Fibroblast of gingiva (primary cell): ENCODE results near the gene CXXC1.
"Not testable (repeated sequence)": the region's sequence is repeated elsewhere in the genome, so short reads cannot be mapped to it uniquely, and the experiment has no call there.

Experiments
- DNase-seq: peaks from one replicate; pipeline ENCODE4 v3.0.0-alpha.2; 2011; ENCODE audit warnings: low read depth

The CXXC1 gene

DNA sequence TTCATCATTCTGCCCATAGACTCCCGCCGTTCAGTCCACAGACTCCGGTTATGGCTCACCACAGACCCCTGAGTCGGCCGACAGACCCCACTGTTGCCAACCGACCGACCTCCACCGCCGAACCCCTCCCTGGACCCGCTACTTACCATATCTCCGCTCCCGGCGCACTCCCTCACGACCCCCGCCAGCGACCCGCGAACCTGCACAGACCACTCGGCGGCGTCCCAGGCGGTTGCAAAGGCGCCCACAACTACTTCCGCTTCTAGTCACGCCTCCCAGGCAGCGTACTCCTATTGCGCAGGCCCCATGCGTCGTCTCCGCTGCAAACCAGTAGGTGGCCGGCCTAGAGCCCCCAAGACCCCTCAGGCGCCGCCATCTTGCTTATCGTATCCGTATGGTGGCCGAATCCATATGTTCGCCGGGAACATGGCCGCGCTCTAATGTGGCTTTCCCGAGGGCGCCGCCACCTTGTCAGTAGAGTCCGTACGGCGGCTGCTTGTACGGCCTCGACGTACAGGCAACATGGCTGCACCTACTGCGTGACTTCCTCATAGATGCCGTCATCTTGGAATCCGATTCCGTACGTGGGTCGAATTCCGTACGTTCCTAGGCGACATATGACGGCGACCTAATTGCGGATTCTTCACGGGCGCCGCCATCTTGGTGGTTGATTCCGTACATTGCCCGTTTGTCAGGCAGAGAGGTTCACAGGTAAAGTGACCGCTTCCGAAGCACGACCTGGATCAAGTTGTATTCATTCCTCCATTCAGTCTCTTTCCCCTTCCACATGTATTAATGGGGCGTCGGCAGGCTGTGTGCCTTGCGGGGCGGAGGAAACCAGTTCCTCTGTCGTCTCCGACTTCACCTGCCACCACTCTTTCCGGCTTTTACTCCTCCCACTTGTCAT is at the start of gene CXXC1:
TSS of gene CXXC1 (minus strand) at position 252 of the 907 bp plus-strand sequence. CDS start at position 149, 103 bp downstream.
- peak; percentile 100 for DNase-seq

- no peak for DNase-seq
Observed at GRCh38 chr18:50334546-50335152, 47.2 kb upstream of the CXXC1 start.

DNA sequence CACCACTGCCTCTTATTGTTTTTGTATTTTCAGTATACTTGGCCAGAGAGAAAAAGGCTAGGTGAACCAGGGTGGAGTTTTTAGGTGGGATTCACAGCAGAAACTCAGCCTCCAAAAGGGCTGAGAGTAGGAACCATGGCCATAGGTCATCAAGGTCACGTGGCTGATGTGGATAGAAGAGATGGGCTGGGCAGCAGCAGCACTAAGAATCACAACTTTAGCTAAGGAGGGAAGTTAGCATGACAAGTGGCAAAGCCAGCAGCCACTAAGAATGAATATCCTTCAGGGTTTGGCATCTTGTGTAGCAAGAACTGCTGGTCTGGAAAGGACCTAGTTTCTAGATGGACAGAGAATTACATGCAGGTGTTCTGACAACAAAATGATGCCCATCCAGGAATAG is 44.2 kb upstream of the CXXC1 start:
- DNase-seq = no peak

DNA sequence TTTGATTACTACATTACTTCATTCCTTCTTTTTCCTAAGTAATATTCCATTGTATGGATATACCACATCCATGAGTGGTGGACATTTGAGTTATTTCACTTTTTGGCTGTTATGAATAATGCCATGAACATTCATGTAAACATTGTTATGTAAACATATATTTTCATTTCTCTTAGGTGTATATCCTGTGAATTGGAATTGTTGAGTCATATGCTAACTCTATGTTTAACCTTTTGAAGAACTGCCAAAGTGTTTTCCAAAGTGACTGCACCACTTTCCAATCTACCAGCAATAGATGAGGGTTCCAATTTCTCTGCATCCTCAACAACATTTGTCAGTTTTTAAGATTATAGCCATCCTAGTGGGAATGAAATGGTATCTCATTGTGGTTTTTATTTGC is 42.7 kb upstream of the CXXC1 start:
- no peak for DNase-seq

DNA sequence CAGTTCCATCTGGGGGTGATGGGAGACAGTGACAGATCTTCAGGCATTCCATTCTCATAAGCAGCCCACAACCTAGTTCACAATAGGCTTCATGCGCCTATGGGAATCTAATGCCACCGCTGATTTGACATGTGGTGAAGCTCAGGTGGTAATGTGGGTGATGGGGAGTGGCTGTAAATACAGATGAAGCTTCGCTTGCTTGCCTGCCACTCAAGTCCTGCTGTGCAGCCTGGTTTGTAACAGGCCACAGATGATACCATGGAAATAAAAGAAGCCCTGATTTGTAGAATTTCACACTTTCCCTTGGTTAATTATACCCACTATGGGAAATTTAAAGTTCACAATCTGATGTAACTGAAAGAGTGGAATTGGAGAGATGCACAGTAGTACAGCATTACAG is 40.5 kb upstream of the CXXC1 start:
- no peak for DNase-seq

DNA sequence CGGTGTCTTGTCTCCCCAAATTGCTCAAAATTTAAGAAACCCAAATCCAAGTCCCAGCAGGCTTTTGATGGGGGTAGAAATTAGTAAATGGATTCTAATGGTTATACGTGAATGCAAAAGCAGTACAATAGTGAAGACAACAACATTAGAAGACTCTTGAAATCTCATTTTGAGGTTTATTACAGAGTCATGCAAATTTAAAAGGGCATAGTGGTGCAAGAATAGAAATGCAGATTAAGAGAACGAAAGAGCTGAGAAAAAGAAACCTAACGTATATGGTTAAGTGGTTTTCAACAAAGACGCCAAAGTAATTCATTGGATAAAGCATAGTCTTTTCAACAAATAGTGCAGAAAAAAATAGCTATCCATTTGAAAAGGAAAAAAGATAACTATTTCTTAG is 33.2 kb upstream of the CXXC1 start:
- no peak for DNase-seq

DNA sequence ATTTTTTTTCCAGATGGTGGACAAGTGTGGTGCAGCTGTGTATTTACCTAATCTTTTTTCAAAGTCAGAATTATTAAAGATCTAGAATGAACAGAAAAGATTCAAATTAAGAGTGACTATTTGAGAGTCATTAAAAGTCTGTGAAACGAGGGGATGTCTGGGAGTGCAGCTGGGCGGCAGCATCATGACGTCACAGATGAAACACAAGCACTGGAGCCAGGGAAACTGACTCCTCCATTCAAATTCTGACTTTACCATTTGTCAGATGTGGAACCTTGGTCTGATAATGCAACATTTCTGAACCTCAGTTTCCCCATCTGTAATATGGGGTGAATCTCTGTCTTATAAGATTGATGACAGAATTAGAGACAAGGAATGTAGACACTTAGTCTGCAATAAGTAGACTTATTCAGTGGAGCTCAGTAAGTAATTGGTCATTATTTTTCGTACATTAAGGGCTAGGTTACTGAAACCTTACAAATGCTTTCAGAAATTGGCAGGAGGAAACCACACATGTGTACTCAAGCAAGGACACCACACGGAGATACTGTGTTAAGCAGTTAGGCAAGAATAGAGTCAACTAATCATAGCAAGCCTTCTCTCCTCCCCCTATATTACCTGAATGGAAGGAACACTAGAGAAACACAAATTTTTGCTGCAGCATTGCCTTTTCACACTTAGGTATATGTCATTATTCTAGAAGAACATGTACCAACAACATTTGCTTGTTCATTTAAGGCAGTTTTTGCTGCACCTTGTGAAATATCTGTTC is 27.8 kb upstream of the CXXC1 start:
- DNase-seq = no peak

DNA sequence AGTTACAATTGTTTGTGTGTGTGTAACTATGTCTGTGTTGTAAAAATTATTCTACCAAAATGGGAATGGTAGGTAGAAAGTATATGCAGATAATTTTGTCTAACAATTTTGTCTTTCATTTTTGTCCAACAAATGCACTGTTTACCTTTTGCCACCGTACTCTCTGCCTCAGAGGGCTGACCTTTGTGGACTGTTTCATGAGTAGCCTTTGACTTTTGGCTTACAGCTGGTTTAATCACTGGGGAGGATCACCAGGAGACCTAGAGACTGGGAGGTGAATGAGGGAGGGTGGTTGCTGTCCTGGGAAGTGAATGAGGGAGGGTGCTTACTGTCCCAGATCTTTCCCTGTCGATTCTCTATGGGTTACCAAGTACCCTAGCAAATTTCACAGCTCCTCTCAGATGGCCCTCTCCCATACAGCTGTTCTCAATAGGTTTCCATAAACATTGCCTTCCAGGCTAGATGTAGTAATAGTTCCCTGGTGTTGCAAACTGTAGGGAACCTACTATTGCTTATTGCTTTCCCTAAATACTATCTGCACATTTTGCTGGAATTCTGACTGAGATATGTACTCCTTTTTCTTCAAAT is 26.5 kb upstream of the CXXC1 start:
- no peak for DNase-seq

- no peak for DNase-seq
Observed at GRCh38 chr18:50313031-50313607, 25.6 kb upstream of the CXXC1 start.

GRCh38 chr18:50312296-50313030 is 25.0 kb upstream of the CXXC1 start:
- DNase-seq = no peak

DNA sequence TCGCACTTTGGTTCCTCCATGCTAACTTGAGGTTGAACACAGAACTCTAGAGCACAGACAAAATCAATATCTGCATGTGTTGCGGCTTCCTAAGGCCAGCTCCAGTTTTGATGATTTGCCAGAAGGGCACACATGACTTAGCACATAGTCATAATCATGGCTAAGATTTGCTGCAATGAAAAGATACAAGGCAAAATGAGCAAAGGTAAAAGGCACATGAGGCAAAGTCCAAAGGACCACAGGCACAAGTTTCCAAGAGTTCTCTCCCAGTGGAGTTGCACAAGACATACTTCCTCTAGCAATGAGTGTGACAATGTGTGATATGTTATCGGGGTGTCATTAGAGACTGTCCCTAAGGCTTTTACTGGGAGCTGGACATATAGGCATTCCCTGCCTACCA is 24.2 kb upstream of the CXXC1 start:
- no peak for DNase-seq

DNA sequence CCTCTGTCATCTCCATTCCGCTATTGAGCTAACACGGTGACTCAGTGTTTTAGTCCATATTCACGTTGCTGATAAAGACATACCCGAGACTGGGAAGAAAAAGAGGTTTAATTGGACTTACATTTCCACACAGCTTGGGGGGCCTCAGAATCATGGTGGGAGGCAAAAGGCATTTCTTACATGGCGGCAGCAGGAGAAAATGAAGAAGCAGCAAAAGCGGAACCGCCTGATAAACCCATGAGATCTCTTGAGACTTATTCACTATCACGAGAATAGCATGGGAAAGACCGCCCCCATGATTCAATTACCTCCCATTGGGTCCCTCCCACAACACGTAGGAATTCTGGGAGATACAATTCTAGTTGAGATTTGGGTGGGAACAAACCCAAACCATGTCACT is 22.6 kb upstream of the CXXC1 start:
- DNase-seq = no peak

DNA sequence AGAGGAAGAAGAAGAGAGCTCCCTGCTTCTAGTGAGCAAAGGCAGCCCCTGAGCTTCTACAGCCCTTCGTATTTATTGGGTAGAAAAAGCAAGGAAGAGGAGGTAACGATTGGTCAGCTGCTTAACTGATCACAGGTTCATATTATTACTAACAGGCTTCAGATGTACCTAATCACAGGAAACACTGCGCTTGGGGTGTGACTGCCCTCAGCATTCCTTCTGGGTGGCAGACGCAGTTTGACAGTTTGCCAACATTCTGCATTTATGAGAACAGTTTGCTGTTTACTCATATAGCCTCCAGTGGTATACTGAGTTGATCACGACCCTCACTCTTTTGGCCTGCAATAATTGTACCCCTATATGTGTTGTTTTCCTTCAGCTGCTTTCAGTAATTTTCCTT is 21.4 kb upstream of the CXXC1 start:
- not testable (repeated sequence) for DNase-seq

GRCh38 chr18:50307738-50308470 is 20.4 kb upstream of the CXXC1 start:
- peak; percentile 89 for DNase-seq

DNA sequence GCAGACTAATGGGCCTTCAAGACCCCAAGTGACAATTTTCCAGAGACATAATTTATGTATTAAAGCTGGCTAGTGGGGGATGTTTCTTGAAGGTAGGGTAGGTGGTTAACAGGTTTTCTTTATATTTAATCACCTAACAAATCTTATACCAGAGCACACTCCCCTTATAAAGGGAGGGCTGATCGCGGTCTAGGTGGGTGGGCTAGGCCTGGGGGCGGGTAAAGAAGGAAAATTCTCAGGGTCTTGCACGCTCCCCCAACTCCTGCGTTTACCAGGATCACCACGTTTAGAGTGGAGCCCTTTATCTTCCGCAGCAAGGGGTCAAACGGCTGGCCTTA is 19.9 kb upstream of the CXXC1 start:
- no peak for DNase-seq

DNA sequence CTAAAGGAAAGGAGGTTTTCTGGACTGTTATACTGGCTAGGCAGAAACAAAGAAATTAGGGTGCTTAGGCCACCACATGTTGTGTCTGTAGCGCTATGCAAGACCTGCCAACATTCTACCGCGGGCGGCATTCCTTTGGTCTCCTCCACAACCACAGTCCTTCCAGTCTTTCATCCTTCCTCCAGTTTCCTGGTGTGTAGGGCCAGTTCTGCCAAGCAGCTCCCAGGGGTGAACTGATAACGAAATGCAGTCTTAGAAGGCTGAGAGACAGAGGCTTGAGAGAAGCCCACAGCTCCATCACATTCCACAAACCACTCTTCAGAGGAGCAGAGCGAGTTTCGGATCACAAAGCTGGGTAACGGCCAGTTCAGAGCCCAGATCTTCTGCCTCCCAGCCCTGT is 19.5 kb upstream of the CXXC1 start:
- DNase-seq = peak; percentile 22

DNA sequence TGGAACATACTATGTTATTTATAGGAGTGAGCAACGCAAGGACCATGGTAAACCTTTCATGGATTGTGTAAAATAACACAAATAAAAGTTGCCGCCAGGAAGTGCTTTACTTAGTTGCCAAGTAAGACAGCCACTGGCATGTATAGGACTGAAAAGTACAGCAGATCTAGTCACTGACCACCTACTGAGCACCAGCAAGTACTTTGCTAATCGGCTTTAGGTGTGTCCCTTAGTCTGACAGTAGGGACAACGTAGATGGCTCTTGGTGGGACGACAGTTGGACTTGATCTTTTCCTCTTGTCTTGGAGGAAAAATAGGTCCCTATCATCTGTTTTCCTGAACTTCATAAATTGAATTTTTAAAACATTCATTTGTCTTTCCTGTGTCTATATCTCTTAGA is 13.6 kb upstream of the CXXC1 start:
- DNase-seq = no peak

DNA sequence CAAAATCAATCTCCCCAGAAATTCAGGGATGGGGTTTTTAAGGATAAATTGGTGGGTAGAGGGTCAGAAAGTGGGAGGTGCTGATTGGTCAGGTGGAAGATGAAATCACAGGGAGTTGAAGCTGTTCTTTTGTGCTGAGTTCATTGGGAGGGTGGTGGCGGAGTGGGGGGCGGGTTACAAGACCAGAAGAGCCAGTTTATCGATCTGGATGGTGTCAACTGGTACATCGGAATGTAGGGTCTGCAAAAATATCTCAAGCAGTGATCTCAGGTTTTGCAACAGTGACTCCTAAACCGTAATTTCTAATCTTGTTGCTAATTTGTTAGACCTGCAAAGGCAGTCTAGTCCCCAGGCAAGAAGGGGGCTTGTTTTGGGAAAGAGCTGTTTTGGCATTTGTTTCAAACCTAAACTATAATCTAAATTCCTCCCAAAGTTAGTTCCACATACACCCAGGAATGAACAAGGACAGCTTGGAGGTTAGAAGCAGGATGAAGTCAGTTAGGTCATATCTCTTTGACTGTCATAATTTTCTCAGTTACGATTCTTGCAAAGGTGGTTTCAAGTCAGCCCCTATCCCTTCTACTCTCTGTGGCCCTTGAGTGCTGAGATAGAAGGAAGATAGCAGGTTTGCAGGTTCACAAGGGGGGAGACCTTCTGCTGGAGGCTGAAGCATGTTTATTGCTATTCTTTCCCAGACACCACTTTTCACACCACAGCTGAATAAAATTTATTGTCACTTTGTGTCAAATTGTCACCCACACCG is 12.3 kb upstream of the CXXC1 start:
- DNase-seq = no peak

DNA sequence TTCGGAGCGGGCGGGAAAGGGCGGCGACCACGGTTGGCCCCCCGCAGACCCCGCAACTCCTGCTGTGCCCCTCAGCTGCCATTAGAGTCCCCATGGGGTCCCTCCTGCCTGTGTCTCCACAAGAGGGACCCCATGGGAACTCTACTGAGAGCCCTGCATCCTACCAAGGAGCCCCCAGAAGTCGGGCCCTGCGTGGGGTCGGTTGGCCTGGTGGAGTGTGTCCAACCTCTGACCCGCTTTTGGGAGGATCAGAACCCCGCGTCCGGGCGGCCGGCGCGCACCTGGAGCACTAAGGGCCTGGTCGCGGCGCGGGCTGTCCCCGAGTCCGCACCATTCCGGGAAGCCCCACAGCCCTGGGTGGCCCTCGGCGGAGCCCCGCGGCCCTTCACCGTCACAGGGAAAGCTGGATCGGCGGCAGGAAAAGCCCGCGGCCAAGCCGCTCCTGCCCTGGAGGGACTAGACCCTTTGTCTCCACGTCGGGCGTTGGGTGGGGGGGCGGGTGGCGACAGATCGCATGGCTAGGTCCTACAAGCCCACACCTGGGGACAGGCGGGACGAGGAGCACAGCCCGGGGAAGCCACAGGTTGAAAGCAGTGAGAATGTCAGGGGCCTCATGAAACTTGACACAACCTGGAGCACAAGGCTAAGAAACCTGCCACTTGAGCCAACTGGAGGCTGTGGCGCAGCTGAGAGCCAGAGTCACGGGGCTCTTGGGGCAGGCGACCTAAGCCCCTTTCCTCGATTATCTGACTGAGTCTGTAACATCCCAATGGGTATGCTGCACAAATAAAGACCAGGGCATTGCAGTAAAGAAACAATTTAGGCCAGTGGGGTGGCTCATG is 11.2 kb upstream of the CXXC1 start:
- no peak for DNase-seq
